WTC11 (cell line): ENCODE measurements around the gene SMKR1.

Experiments used
- CBFB ChIP-seq: sonication (generic); formaldehyde crosslinking; IDR thresholded peaks from 2 replicates; pipeline ENCODE4 v1.8.1; 2022; ENCODE audit warnings: mild to moderate bottlenecking, low read depth, missing genetic modification reagents
- CREB1 ChIP-seq: sonication (generic); formaldehyde crosslinking; IDR thresholded peaks from 2 replicates; pipeline ENCODE4 v1.8.0; 2023; ENCODE audit warnings: mild to moderate bottlenecking, missing genetic modification reagents
- CTCF ChIP-seq: fragments of 200-600 bp; IDR thresholded peaks from 2 replicates; pipeline ENCODE4 v1.8.0; 2022; ENCODE audit warnings: antibody characterized with exemption
- JUN ChIP-seq: sonication (generic); formaldehyde crosslinking; IDR thresholded peaks from 2 replicates; pipeline ENCODE4 v1.8.0; 2023; ENCODE audit warnings: mild to moderate bottlenecking, missing genetic modification reagents
- KAT7 ChIP-seq: sonication (generic); formaldehyde crosslinking; IDR thresholded peaks from 2 replicates; pipeline ENCODE4 v1.8.1; 2023; ENCODE audit warnings: missing genetic modification reagents, mild to moderate bottlenecking, borderline replicate concordance
- MAX ChIP-seq: sonication (generic); formaldehyde crosslinking; IDR thresholded peaks from 2 replicates; pipeline ENCODE4 v1.8.0; 2022; ENCODE audit warnings: mild to moderate bottlenecking, missing genetic modification reagents
- NR3C1 ChIP-seq: sonication (generic); formaldehyde crosslinking; conservative IDR thresholded peaks from 2 replicates; pipeline ENCODE4 v1.8.1; 2023; ENCODE audit warnings: low read depth, mild to moderate bottlenecking, missing genetic modification reagents
- TP53 ChIP-seq: sonication (generic); formaldehyde crosslinking; IDR thresholded peaks from 2 replicates; pipeline ENCODE4 v1.8.1; 2023; ENCODE audit warnings: mild to moderate bottlenecking, missing genetic modification reagents
- USF1 ChIP-seq: sonication (generic); formaldehyde crosslinking; IDR thresholded peaks from 2 replicates; pipeline ENCODE4 v1.8.0; 2022; ENCODE audit warnings: mild to moderate bottlenecking, missing genetic modification reagents
- ZNF138 ChIP-seq: sonication (generic); formaldehyde crosslinking; conservative IDR thresholded peaks from 2 replicates; pipeline ENCODE4 v1.8.1; 2022; ENCODE audit warnings: mild to moderate bottlenecking, moderate library complexity, missing genetic modification reagents
- ZNF423 ChIP-seq: fragments of 250-450 bp; sonication (Bioruptor Pico); IDR thresholded peaks from 2 replicates; pipeline ENCODE4 v2.1.2; 2022; ENCODE audit warnings: mild to moderate bottlenecking, moderate library complexity
- TF ChIP-seq, protein P1 (sequence below): sonication (generic); formaldehyde crosslinking; conservative IDR thresholded peaks from 2 replicates; pipeline ENCODE4 v1.8.1; 2022; ENCODE audit warnings: mild to moderate bottlenecking, missing genetic modification reagents
- TF ChIP-seq, protein P2 (sequence below): sonication (generic); formaldehyde crosslinking; IDR thresholded peaks from 2 replicates; pipeline ENCODE4 v1.8.1; 2022; ENCODE audit warnings: mild to moderate bottlenecking, moderate library complexity, missing genetic modification reagents

- TF ChIP-seq KAT7 (CRISPR knock-in tag) (no peak), USF1 (CRISPR knock-in tag) (no peak), ZNF423 (no peak), NR3C1 (CRISPR knock-in tag) (no peak), CTCF (no peak), TP53 (CRISPR knock-in tag) (no peak), CBFB (no peak), CREB1 (CRISPR knock-in tag) (no peak), MAX (CRISPR knock-in tag) (no peak), ZNF138 (CRISPR knock-in tag) (no peak), JUN (CRISPR knock-in tag) (no peak)
- TF ChIP-seq, protein P1, sequence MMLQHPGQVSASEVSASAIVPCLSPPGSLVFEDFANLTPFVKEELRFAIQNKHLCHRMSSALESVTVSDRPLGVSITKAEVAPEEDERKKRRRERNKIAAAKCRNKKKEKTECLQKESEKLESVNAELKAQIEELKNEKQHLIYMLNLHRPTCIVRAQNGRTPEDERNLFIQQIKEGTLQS (CRISPR knock-in tag): no peak
- TF ChIP-seq, protein P2, sequence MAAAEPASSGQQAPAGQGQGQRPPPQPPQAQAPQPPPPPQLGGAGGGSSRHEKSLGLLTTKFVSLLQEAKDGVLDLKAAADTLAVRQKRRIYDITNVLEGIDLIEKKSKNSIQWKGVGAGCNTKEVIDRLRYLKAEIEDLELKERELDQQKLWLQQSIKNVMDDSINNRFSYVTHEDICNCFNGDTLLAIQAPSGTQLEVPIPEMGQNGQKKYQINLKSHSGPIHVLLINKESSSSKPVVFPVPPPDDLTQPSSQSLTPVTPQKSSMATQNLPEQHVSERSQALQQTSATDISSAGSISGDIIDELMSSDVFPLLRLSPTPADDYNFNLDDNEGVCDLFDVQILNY: no peak
These were observed 19.6 kb upstream of the SMKR1 start for GRCh38 chr7:129482781-129483180.
